ENCODE results near the gene CASP4. TPM values are rescaled to one million over a fixed set of nuclear protein-coding genes. Genes with fewer than 3 reads are reported as not detected.

Gene CASP4
- total and polyA plus RNA-seq, 2 experiments from 2014 or later: 0.35 TPM; not detected in 1

GRCh38 chr11:104979839-104980238 lies 11.5 kb upstream of the CASP4 start:
- H3F3A ChIP-seq (replicated peaks; ENCODE audit: low read depth): no peaks in the 10 kb centered on the region
- H3K36me3 Mint-ChIP-seq (ENCODE audit: low read depth): peaks cover 3% of the 10 kb centered on the region; the same call in 2 of the 3 replicates
- no peaks in the 10 kb centered on the region for H3K36me3 ChIP-seq (ENCODE audit: insufficient read depth)
- H3K9me3 Mint-ChIP-seq: peaks cover 6% of the 10 kb centered on the region
- H2AFZ ChIP-seq: no peak overlapping the region
- no peaks in the 10 kb centered on the region for H3K27me3 ChIP-seq (ENCODE audit: insufficient read depth)
- no peaks in the 10 kb centered on the region for H4K20me1 ChIP-seq (replicated peaks; ENCODE audit: insufficient read depth)
- no peaks in the 10 kb centered on the region for H3K4me1 ChIP-seq (ENCODE audit: insufficient read depth)
- TF ChIP-seq REST (IDR thresholded peaks at IDR 0.05; ENCODE audit: unreplicated experiment) (no peak), JUNB (IDR thresholded peaks at IDR 0.05; ENCODE audit: unreplicated experiment) (no peak), ETS1 (IDR thresholded peaks at IDR 0.05) (no peak), STAT1 (IDR thresholded peaks at IDR 0.05; ENCODE audit: unreplicated experiment) (no peak), EZH2 (IDR thresholded peaks at IDR 0.05; ENCODE audit: low read depth, unreplicated experiment) (no peak), EZH2phosphoT487 (IDR thresholded peaks at IDR 0.05; ENCODE audit: unreplicated experiment) (no peak), NANOG (IDR thresholded peaks at IDR 0.05; ENCODE audit: borderline replicate concordance) (no peak), POLR2AphosphoS5 (IDR thresholded peaks at IDR 0.05; ENCODE audit: low read depth) (no peak), CTCF (conservative IDR thresholded peaks at IDR 0.05; ENCODE audit: low read depth in 2 of 2) (no peak), ZNF114 (CRISPR knock-in tag; IDR thresholded peaks at IDR 0.05) (no peak), ZNF462 (CRISPR knock-in tag; IDR thresholded peaks at IDR 0.05) (no peak)
- H3K27ac ChIP-seq (ENCODE audit: low read depth): no peak overlapping the region
- no peaks in the 10 kb centered on the region for H3K79me2 ChIP-seq (replicated peaks; ENCODE audit: insufficient read depth)
- DNase-seq (ENCODE audit: low spot score) (no peak), ATAC-seq (no peak)
- no peak overlapping the region for H3K4me3 ChIP-seq
- H3K27me3 Mint-ChIP-seq (ENCODE audit: insufficient read depth, low read depth, poor library complexity): no peaks in the 10 kb centered on the region
- no peaks in the 10 kb centered on the region for H3K4me1 Mint-ChIP-seq
- 0 out of 2 replicates have a peak, but pooled peaks cover 7% of the 10 kb centered on the region for H3K9me2 ChIP-seq (ENCODE audit: insufficient read depth)
- H3K27ac Mint-ChIP-seq: no peak overlapping the region
- no peak overlapping the region for H3K4me2 ChIP-seq
- H3K4me3 Mint-ChIP-seq: no peak overlapping the region

All from GM23338 (cell line).